ENCODE data around the gene HOXC12. TPM values are rescaled to one million over a fixed set of nuclear protein-coding genes. Genes with fewer than 3 reads are reported as not detected.

HOXC12 gene
- total RNA-seq, 2 experiments from 2014 or later, result not detected

- no peak for DNase-seq
- H3K36me3 ChIP-seq (ENCODE audit: insufficient read depth, low read length), result no peaks in the 10 kb centered on the region
- H3K27me3 Mint-ChIP-seq, result peaks cover 95% of the 10 kb centered on the region
- peaks cover 43% of the 10 kb centered on the region for H3K4me1 Mint-ChIP-seq (ENCODE audit: low read depth)
- peaks cover 95 to 100% of the 10 kb centered on the region in 2 experiments for H3K27me3 ChIP-seq (ENCODE audit: control insufficient read depth in 1 of 2, insufficient read depth in 2 of 2, low read length in 2 of 2)
- ATAC-seq (ENCODE audit: poor library complexity), result no peak
- peaks cover 46% of the 10 kb centered on the region for H3K4me1 ChIP-seq (ENCODE audit: insufficient read depth, low read length)
- H3K36me3 Mint-ChIP-seq (ENCODE audit: low read depth), result no peaks in the 10 kb centered on the region
- no peak overlapping the region for H3K4me3 Mint-ChIP-seq
- H3K4me3 ChIP-seq (ENCODE audit: low read length), result no peak overlapping the region
- H3K9me3 ChIP-seq (ENCODE audit: control insufficient read depth in 1 of 2, insufficient read depth in 1 of 2, low read length in 2 of 2), result peaks cover 8 to 61% of the 10 kb centered on the region in 2 experiments
- ChIA-PET CTCF (no interaction called here), POLR2A (no interaction called here)
- TF ChIP-seq, protein P1, sequence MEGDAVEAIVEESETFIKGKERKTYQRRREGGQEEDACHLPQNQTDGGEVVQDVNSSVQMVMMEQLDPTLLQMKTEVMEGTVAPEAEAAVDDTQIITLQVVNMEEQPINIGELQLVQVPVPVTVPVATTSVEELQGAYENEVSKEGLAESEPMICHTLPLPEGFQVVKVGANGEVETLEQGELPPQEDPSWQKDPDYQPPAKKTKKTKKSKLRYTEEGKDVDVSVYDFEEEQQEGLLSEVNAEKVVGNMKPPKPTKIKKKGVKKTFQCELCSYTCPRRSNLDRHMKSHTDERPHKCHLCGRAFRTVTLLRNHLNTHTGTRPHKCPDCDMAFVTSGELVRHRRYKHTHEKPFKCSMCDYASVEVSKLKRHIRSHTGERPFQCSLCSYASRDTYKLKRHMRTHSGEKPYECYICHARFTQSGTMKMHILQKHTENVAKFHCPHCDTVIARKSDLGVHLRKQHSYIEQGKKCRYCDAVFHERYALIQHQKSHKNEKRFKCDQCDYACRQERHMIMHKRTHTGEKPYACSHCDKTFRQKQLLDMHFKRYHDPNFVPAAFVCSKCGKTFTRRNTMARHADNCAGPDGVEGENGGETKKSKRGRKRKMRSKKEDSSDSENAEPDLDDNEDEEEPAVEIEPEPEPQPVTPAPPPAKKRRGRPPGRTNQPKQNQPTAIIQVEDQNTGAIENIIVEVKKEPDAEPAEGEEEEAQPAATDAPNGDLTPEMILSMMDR (IDR thresholded peaks at IDR 0.05), result no peak
- H3K27ac ChIP-seq (ENCODE audit: low read depth in 1 of 2, low read length in 2 of 2), result no peak overlapping the region
- intact Hi-C loops (cut with DNase I, micrococcal nuclease), result loop anchor here (5.0 kb wide), 2 partner anchors 37 to 87 kb away; no protein-coding TSS in a partner anchor
- H3K27ac Mint-ChIP-seq, result no peak overlapping the region
- no peaks in the 10 kb centered on the region for H3K9me3 Mint-ChIP-seq
These were observed 5.7 kb downstream of the HOXC12 start for GRCh38 chr12:53960187-53961024.

- ATAC-seq (ENCODE audit: poor library complexity) (no peak), DNase-seq (no peak)
- Histone ChIP-seq H3K4me1 (ENCODE audit: insufficient read depth, low read length) (peaks cover 46% of the 10 kb centered on the region), H3K4me3 (ENCODE audit: low read length) (no peak overlapping the region), H3K27ac (ENCODE audit: low read depth in 1 of 2, low read length in 2 of 2) (no peak overlapping the region), H3K36me3 (ENCODE audit: insufficient read depth, low read length) (no peaks in the 10 kb centered on the region), H3K9me3 (ENCODE audit: control insufficient read depth in 1 of 2, insufficient read depth in 1 of 2, low read length in 2 of 2) (peaks cover 8 to 61% of the 10 kb centered on the region in 2 experiments), H3K27me3 (ENCODE audit: control insufficient read depth in 1 of 2, insufficient read depth in 2 of 2, low read length in 2 of 2) (peaks cover 95 to 100% of the 10 kb centered on the region in 2 experiments)
- H3K27ac Mint-ChIP-seq, result no peak overlapping the region
- H3K4me1 Mint-ChIP-seq (ENCODE audit: low read depth), result peaks cover 43% of the 10 kb centered on the region
- TF ChIP-seq, protein P1 (IDR thresholded peaks at IDR 0.05), result no peak
- H3K36me3 Mint-ChIP-seq (ENCODE audit: low read depth), result no peaks in the 10 kb centered on the region
- CTCF ChIA-PET, result no interaction called here
- H3K27me3 Mint-ChIP-seq, result peaks cover 95% of the 10 kb centered on the region
- intact Hi-C loops (cut with DNase I, micrococcal nuclease), result loop anchor here (5.0 kb wide), 2 partner anchors 36 to 86 kb away; no protein-coding TSS in a partner anchor
- no peaks in the 10 kb centered on the region for H3K9me3 Mint-ChIP-seq
- no peak overlapping the region for H3K4me3 Mint-ChIP-seq
- POLR2A ChIA-PET, result no interaction called here
These were observed 6.5 kb downstream of the HOXC12 start for GRCh38 chr12:53961025-53961761.

GRCh38 chr12:53963005-53963404 is 8.3 kb downstream of the HOXC12 start:
- Mint-ChIP-seq H3K4me3 (no peak overlapping the region), H3K4me1 (ENCODE audit: low read depth) (peaks cover 40% of the 10 kb centered on the region), H3K36me3 (ENCODE audit: low read depth) (no peaks in the 10 kb centered on the region), H3K27me3 (peaks cover 95% of the 10 kb centered on the region), H3K27ac (no peak overlapping the region), H3K9me3 (no peaks in the 10 kb centered on the region)
- ATAC-seq (ENCODE audit: poor library complexity), result no peak
- CTCF ChIA-PET, result no interaction called here
- POLR2A ChIA-PET, result no interaction called here
- Histone ChIP-seq H3K27me3 (ENCODE audit: control insufficient read depth in 1 of 2, insufficient read depth in 2 of 2, low read length in 2 of 2) (peaks cover 95 to 100% of the 10 kb centered on the region in 2 experiments), H3K9me3 (ENCODE audit: control insufficient read depth in 1 of 2, insufficient read depth in 1 of 2, low read length in 2 of 2) (peaks cover 8 to 57% of the 10 kb centered on the region in 2 experiments), H3K36me3 (ENCODE audit: insufficient read depth, low read length) (no peaks in the 10 kb centered on the region), H3K4me1 (ENCODE audit: insufficient read depth, low read length) (peaks cover 44% of the 10 kb centered on the region), H3K4me3 (ENCODE audit: low read length) (no peak overlapping the region), H3K27ac (ENCODE audit: low read depth in 1 of 2, low read length in 2 of 2) (no peak overlapping the region)
- DNase-seq, result no peak
- TF ChIP-seq, protein P1 (IDR thresholded peaks at IDR 0.05), result no peak
- intact Hi-C loops (cut with DNase I, micrococcal nuclease), result loop anchor here (5.0 kb wide), 2 partner anchors 34 to 84 kb away; no protein-coding TSS in a partner anchor

Data from CD4-positive, alpha-beta T cell (primary cell).